Ectodermal cell (in vitro differentiated cells): ENCODE measurements around the gene MT1B.

ENCODE experiments used
- H3K27ac ChIP-seq: 2 replicates; pipeline ENCODE4 v1.7.0; 2013; ENCODE audit warnings: mild to moderate bottlenecking, low read depth, low read length; ENCODE audit not compliant: insufficient read depth, poor library complexity, severe bottlenecking
- H3K27me3 ChIP-seq: 2 replicates; pipeline ENCODE4 v1.7.0; 2013; ENCODE audit warnings: mild to moderate bottlenecking, low read length; ENCODE audit not compliant: insufficient read depth, control insufficient read depth, poor library complexity, severe bottlenecking
- H3K36me3 ChIP-seq: one replicate; pipeline ENCODE4 v1.7.0; 2013; ENCODE audit warnings: low read length; ENCODE audit not compliant: control insufficient read depth, insufficient read depth
- H3K4me1 ChIP-seq: one replicate; pipeline ENCODE4 v1.7.0; 2013; ENCODE audit warnings: low read length; ENCODE audit not compliant: control insufficient read depth, insufficient read depth
- H3K4me3 ChIP-seq: 2 replicates; pipeline ENCODE4 v1.7.0; 2013; ENCODE audit warnings: low read depth, low read length, control low read depth; ENCODE audit not compliant: insufficient read depth
- H3K9me3 ChIP-seq: 2 replicates; pipeline ENCODE4 v1.7.0; 2013; ENCODE audit warnings: mild to moderate bottlenecking, low read length, moderate library complexity; ENCODE audit not compliant: control insufficient read depth
- WGBS, 2 experiments: methylation state at CpG; one replicate each; pipeline ENCODE4 v1.1.7; 2013; ENCODE audit warnings: missing lambda C conversion rate in 2 of 2; 5-methylcytosine and 5-hydroxymethylcytosine counted together

MT1B gene

GRCh38 chr16:56686758-56687157 lies 35.1 kb downstream of the MT1B start:
- no peaks in the 10 kb centered on the region for H3K9me3 ChIP-seq
- no peak overlapping the region for H3K4me3 ChIP-seq
- H3K4me1 ChIP-seq, result peaks cover 6% of the 10 kb centered on the region
- H3K27me3 ChIP-seq, result peaks cover 25% of the 10 kb centered on the region
- WGBS, 2 experiments, result 93 to 95% methylated on average over 7 of the region's 7 CpGs
- H3K36me3 ChIP-seq, result no peaks in the 10 kb centered on the region
- no peak overlapping the region for H3K27ac ChIP-seq

- H3K36me3 ChIP-seq, result no peaks in the 10 kb centered on the region
- H3K27ac ChIP-seq, result no peak overlapping the region
- H3K4me3 ChIP-seq, result no peak overlapping the region
- no peaks in the 10 kb centered on the region for H3K4me1 ChIP-seq
- H3K9me3 ChIP-seq, result no peaks in the 10 kb centered on the region
- WGBS, 2 experiments, result 55 to 61% methylated on average over 1 of the region's 1 CpG
- peaks cover 5% of the 10 kb centered on the region for H3K27me3 ChIP-seq
Observed at GRCh38 chr16:56688762-56689161, 37.1 kb downstream of the MT1B start.

- H3K4me3 ChIP-seq, result no peak overlapping the region
- 84 to 87% methylated on average over 3 of the region's 3 CpGs for WGBS, 2 experiments
- no peaks in the 10 kb centered on the region for H3K9me3 ChIP-seq
- no peak overlapping the region for H3K27ac ChIP-seq
- H3K27me3 ChIP-seq, result peaks cover 2% of the 10 kb centered on the region
- H3K36me3 ChIP-seq, result no peaks in the 10 kb centered on the region
- H3K4me1 ChIP-seq, result no peaks in the 10 kb centered on the region
Observed at GRCh38 chr16:56689171-56689570, 37.5 kb downstream of the MT1B start.

GRCh38 chr16:56690420-56691122 lies 38.9 kb downstream of the MT1B start:
- Histone ChIP-seq H3K4me3 (no peak overlapping the region), H3K36me3 (no peaks in the 10 kb centered on the region), H3K4me1 (no peaks in the 10 kb centered on the region), H3K9me3 (no peaks in the 10 kb centered on the region), H3K27ac (no peak overlapping the region), H3K27me3 (no peaks in the 10 kb centered on the region)
- WGBS, 2 experiments, result 74 to 90% methylated on average over 3 to 4 of the region's 4 CpGs

GRCh38 chr16:56691885-56692284 lies 40.2 kb downstream of the MT1B start:
- H3K27ac ChIP-seq, result no peak overlapping the region
- H3K4me3 ChIP-seq, result no peak overlapping the region
- no peaks in the 10 kb centered on the region for H3K36me3 ChIP-seq
- no peaks in the 10 kb centered on the region for H3K4me1 ChIP-seq
- H3K9me3 ChIP-seq, result no peaks in the 10 kb centered on the region
- 86 to 87% methylated on average over 4 of the region's 4 CpGs for WGBS, 2 experiments
- H3K27me3 ChIP-seq, result no peaks in the 10 kb centered on the region

GRCh38 chr16:56695246-56695645 lies 43.6 kb downstream of the MT1B start:
- 81 to 88% methylated on average over 1 of the region's 1 CpG for WGBS, 2 experiments
- no peak overlapping the region for H3K4me3 ChIP-seq
- H3K4me1 ChIP-seq, result no peaks in the 10 kb centered on the region
- no peaks in the 10 kb centered on the region for H3K36me3 ChIP-seq
- H3K27me3 ChIP-seq, result no peaks in the 10 kb centered on the region
- H3K9me3 ChIP-seq, result peaks cover 4% of the 10 kb centered on the region
- H3K27ac ChIP-seq, result no peak overlapping the region

- no peak overlapping the region for H3K4me3 ChIP-seq
- no peaks in the 10 kb centered on the region for H3K27me3 ChIP-seq
- H3K36me3 ChIP-seq, result no peaks in the 10 kb centered on the region
- no peak overlapping the region for H3K27ac ChIP-seq
- 93% methylated on average over 5 of the region's 5 CpGs for WGBS, 2 experiments
- H3K9me3 ChIP-seq, result peaks cover 4% of the 10 kb centered on the region
- H3K4me1 ChIP-seq, result no peaks in the 10 kb centered on the region
Observed at GRCh38 chr16:56697456-56698155, 45.9 kb downstream of the MT1B start.

GRCh38 chr16:56700195-56700594 lies 48.5 kb downstream of the MT1B start:
- H3K4me1 ChIP-seq, result no peaks in the 10 kb centered on the region
- no peak overlapping the region for H3K4me3 ChIP-seq
- 78% methylated on average over 1 of the region's 1 CpG; no CpG with 5 or more reads in 1 of the 2 experiments for WGBS, 2 experiments
- no peak overlapping the region for H3K27ac ChIP-seq
- H3K27me3 ChIP-seq, result no peaks in the 10 kb centered on the region
- H3K9me3 ChIP-seq, result peaks cover 4% of the 10 kb centered on the region
- H3K36me3 ChIP-seq, result no peaks in the 10 kb centered on the region

GRCh38 chr16:56700631-56701030 lies 48.9 kb downstream of the MT1B start:
- 83 to 85% methylated on average over 1 of the region's 1 CpG for WGBS, 2 experiments
- no peaks in the 10 kb centered on the region for H3K27me3 ChIP-seq
- no peak overlapping the region for H3K27ac ChIP-seq

GRCh38 chr16:56701534-56701933 lies 49.8 kb downstream of the MT1B start:
- WGBS, 2 experiments, result 83 to 85% methylated on average over 7 of the region's 7 CpGs
- H3K27me3 ChIP-seq, result no peaks in the 10 kb centered on the region
- H3K36me3 ChIP-seq, result no peaks in the 10 kb centered on the region
- H3K9me3 ChIP-seq, result peaks cover 4% of the 10 kb centered on the region
- no peak overlapping the region for H3K27ac ChIP-seq
- no peak overlapping the region for H3K4me3 ChIP-seq
- no peaks in the 10 kb centered on the region for H3K4me1 ChIP-seq

More at GRCh38 chr16:56700631-56701030, 48.9 kb downstream of the MT1B start:
- Histone ChIP-seq H3K4me3 (no peak overlapping the region), H3K36me3 (no peaks in the 10 kb centered on the region), H3K4me1 (no peaks in the 10 kb centered on the region), H3K9me3 (peaks cover 4% of the 10 kb centered on the region)
